Spleen (tissue), 7 donors: ENCODE measurements around the gene SLC17A1.

Source experiments
- CTCF ChIP-seq, 11 experiments: fragments of 200-600 bp in 7 of 11; fragments of 450-650 bp in 4 of 11; sonication (generic) in 4 of 11; IDR thresholded peaks in 8 of 11; conservative IDR thresholded peaks in 3 of 11; 1 replicate in 7 of 11; 2 replicates in 4 of 11; pipeline versions ENCODE4 v1.4.0 to v1.8.0; 2016 to 2021; ENCODE audit warnings: antibody characterized with exemption in 11 of 11, inconsistent platforms in 4 of 11, mild to moderate bottlenecking in 1 of 11
- POLR2A ChIP-seq, 3 donors: fragments of 450-650 bp; IDR thresholded peaks; one replicate each; pipeline ENCODE4 v1.5.1; 2017; ENCODE audit warnings: antibody characterized with exemption in 3 of 3, mild to moderate bottlenecking in 1 of 3
- POLR2AphosphoS5 ChIP-seq, 3 donors: sonication (generic); formaldehyde crosslinking; IDR thresholded peaks; one replicate each; pipeline ENCODE4 v1.5.1; 2017; ENCODE audit warnings: antibody characterized with exemption in 3 of 3
- donor health status: DM: no; HTN: no; CAD: no; lungs with moderate emphysema.
- donor health status: DM: no; HTN: no; CAD: no.
- donor health status: DM: no; HTN: no; CAD: no.

DNA sequence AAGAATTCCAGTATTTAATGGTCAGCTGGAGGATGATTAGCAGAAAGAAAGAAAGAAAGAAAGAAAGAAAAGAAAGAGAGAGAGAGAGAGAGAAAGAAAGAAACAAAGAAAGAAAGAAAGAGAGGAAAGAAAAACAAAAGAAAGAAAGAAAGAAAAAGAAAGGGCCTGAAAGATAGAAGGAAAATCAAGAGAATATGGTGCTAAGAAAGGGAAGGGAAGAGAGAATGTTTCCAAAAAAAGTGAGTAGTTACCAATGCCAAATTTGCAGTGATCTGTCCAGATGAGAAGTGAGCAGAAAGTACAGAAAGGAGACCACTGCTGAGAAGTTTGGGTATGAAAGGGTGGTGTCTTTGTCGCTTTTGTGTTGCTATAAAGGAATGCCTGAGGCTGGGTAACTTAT lies 50.7 kb downstream of the SLC17A1 start:
- no peak for TF ChIP-seq CTCF (IDR thresholded peaks at IDR 0.05 in 8 of 11, conservative IDR thresholded peaks at IDR 0.05 in 3 of 11)
- TF ChIP-seq POLR2AphosphoS5 (IDR thresholded peaks at IDR 0.05): no peak
- TF ChIP-seq POLR2A (IDR thresholded peaks at IDR 0.05): no peak
